Measurements from ENCODE around the gene CRY2.

CRY2 gene

GRCh38 chr11:45801723-45802315 lies 45.5 kb upstream of the CRY2 start:
- Histone ChIP-seq H3K79me2 (ENCODE audit: low read length) (peaks cover 11% of the 10 kb centered on the region), H3K36me3 (replicated peaks; ENCODE audit: low read depth, low read length) (no peaks in the 10 kb centered on the region), H3K9me3 (ENCODE audit: insufficient read depth, low read length) (no peaks in the 10 kb centered on the region), H2AFZ (ENCODE audit: low read depth, low read length) (peak overlapping the region; percentile 40; the same call in 1 of the 2 replicates), H4K20me1 (ENCODE audit: insufficient read depth, low read length) (no peaks in the 10 kb centered on the region), H3K4me2 (ENCODE audit: low read length) (no peak overlapping the region), H3K9ac (ENCODE audit: low read length) (no peak overlapping the region), H3K27me3 (ENCODE audit: low read depth, low read length) (no peaks in the 10 kb centered on the region), H3K27ac (ENCODE audit: low read length) (no peak overlapping the region), H3K4me3 (ENCODE audit: low read length) (no peak overlapping the region), H3K4me1 (ENCODE audit: low read length) (peaks cover 13% of the 10 kb centered on the region)
- TF ChIP-seq CTCF (IDR thresholded peaks at IDR 0.05; ENCODE audit: low read depth, low read length) (no peak), EZH2phosphoT487 (IDR thresholded peaks at IDR 0.05; ENCODE audit: low read depth) (no peak)

- Histone ChIP-seq H3K79me2 (ENCODE audit: low read length) (peaks cover 11% of the 10 kb centered on the region), H3K9ac (ENCODE audit: low read length) (no peak overlapping the region), H3K4me3 (ENCODE audit: low read length) (no peak overlapping the region), H3K36me3 (replicated peaks; ENCODE audit: low read depth, low read length) (no peaks in the 10 kb centered on the region), H3K4me1 (ENCODE audit: low read length) (peaks cover 20% of the 10 kb centered on the region), H3K27ac (ENCODE audit: low read length) (no peak overlapping the region), H4K20me1 (ENCODE audit: insufficient read depth, low read length) (no peaks in the 10 kb centered on the region), H2AFZ (ENCODE audit: low read depth, low read length) (no peak overlapping the region), H3K9me3 (ENCODE audit: insufficient read depth, low read length) (no peaks in the 10 kb centered on the region), H3K4me2 (ENCODE audit: low read length) (no peak overlapping the region), H3K27me3 (ENCODE audit: low read depth, low read length) (no peaks in the 10 kb centered on the region)
- no peak for TF ChIP-seq EZH2phosphoT487 (IDR thresholded peaks at IDR 0.05; ENCODE audit: low read depth)
- TF ChIP-seq CTCF (IDR thresholded peaks at IDR 0.05; ENCODE audit: low read depth, low read length): no peak
Measured at GRCh38 chr11:45802531-45803317, 44.6 kb upstream of the CRY2 start.

- Histone ChIP-seq H4K20me1 (ENCODE audit: insufficient read depth, low read length) (no peaks in the 10 kb centered on the region), H3K27me3 (ENCODE audit: low read depth, low read length) (no peaks in the 10 kb centered on the region), H3K9ac (ENCODE audit: low read length) (peak overlapping the region; percentile 85), H2AFZ (ENCODE audit: low read depth, low read length) (peak overlapping the region; percentile 90), H3K36me3 (replicated peaks; ENCODE audit: low read depth, low read length) (no peaks in the 10 kb centered on the region), H3K4me3 (ENCODE audit: low read length) (peak overlapping the region; percentile 97), H3K79me2 (ENCODE audit: low read length) (peaks cover 11% of the 10 kb centered on the region), H3K27ac (ENCODE audit: low read length) (no peak overlapping the region), H3K4me2 (ENCODE audit: low read length) (peak overlapping the region; percentile 77), H3K4me1 (ENCODE audit: low read length) (peaks cover 20% of the 10 kb centered on the region), H3K9me3 (ENCODE audit: insufficient read depth, low read length) (no peaks in the 10 kb centered on the region)
- TF ChIP-seq CTCF (IDR thresholded peaks at IDR 0.05; ENCODE audit: low read depth, low read length) (no peak), EZH2phosphoT487 (IDR thresholded peaks at IDR 0.05; ENCODE audit: low read depth) (no peak)
Measured at GRCh38 chr11:45803971-45804760, 43.1 kb upstream of the CRY2 start.
